K562 (cell line): Measurements from ENCODE around the gene NOTO. TPM values are rescaled to one million over a fixed set of nuclear protein-coding genes. Genes with fewer than 3 reads are reported as not detected.

Source experiments
- ATAC-seq: fragments of 200-7000 bp; cut with Tn5 transposase; 3 replicates; pipeline ENCODE4 v1.9.1; 2020; ENCODE audit warnings: moderate library complexity
- BruUV-seq: library from RNA; stranded (reverse); fragments of 400-500 nt; replicated peaks from 2 replicates; lab custom pipeline; 2021; lab: Mats Ljungman, UMichigan
- CTCF ChIA-PET: fragments of 300-600 bp; formaldehyde crosslinking; extraction: SDS; loops from one replicate; lab custom pipeline; 2021; ENCODE audit warnings: low intra/inter-chr PET ratio; lab: Yijun Ruan, JAX
- POLR2A ChIA-PET: fragments of 300-600, 350-650 bp; sonication (Branson Sonifier 250); formaldehyde crosslinking; extraction: SDS; loops from one replicate; lab custom pipeline; 2021; ENCODE audit warnings: antibody characterized with exemption, inconsistent platforms; lab: Yijun Ruan, JAX
- DNase-seq, 4 experiments: peaks; one replicate each; pipeline versions ENCODE4 v3.0.0 to v3.0.0-alpha.2; 2011 to 2018; ENCODE audit warnings: low spot score in 3 of 4, mixed read lengths in 3 of 4; ENCODE audit errors: extremely low read depth in 1 of 4
- FAIRE-seq: peaks from 2 replicates; lab custom pipeline; 2011; peaks lifted over from hg19 to GRCh38; lab: Jason Lieb, UNC
- H2AFZ ChIP-seq: 2 replicates; pipeline ENCODE4 v1.6.0; 2011; ENCODE audit warnings: low read depth, low read length, control low read depth, inconsistent platforms
- H3K27ac ChIP-seq: fragments of 200-600 bp; 3 replicates; pipeline ENCODE4 v1.8.0; 2011; ENCODE audit warnings: low read depth, mild to moderate bottlenecking, control low read depth, inconsistent platforms, low read length, moderate library complexity, mixed read lengths; ENCODE audit errors: extremely low read depth
- H3K27me3 ChIP-seq, 2 experiments: fragments of 300-600 bp in 1 of 2; 2 replicates in 1 of 2; 3 replicates in 1 of 2; pipeline versions ENCODE4 v1.6.0 to v1.8.0; 2011; ENCODE audit warnings: inconsistent platforms in 2 of 2, low read length in 2 of 2, mild to moderate bottlenecking in 1 of 2, mixed read lengths in 1 of 2, moderate library complexity in 1 of 2; ENCODE audit not compliant: control insufficient read depth in 2 of 2, insufficient read depth in 2 of 2
- H3K36me3 ChIP-seq: fragments of 300-600 bp; 3 replicates; pipeline ENCODE4 v1.8.0; 2011; ENCODE audit warnings: mild to moderate bottlenecking, low read length, inconsistent platforms; ENCODE audit not compliant: control insufficient read depth, insufficient read depth
- H3K4me1 ChIP-seq, 2 experiments: fragments of 200-600 bp in 1 of 2; replicated peaks in 1 of 2; 2 replicates in 1 of 2; 3 replicates in 1 of 2; pipeline versions ENCODE4 v1.5.1 to v1.8.0; 2011; ENCODE audit warnings: inconsistent platforms in 2 of 2, low read length in 2 of 2, mild to moderate bottlenecking in 1 of 2, mixed read lengths in 1 of 2, moderate library complexity in 1 of 2; ENCODE audit not compliant: control insufficient read depth in 2 of 2, insufficient read depth in 2 of 2
- H3K4me2 ChIP-seq: 2 replicates; pipeline ENCODE4 v1.6.1; 2011; ENCODE audit warnings: low read length, control low read depth, inconsistent platforms, mixed read lengths; ENCODE audit not compliant: insufficient read depth
- H3K4me3 ChIP-seq: fragments of 200-600 bp; sonication (generic), shearing (Covaris generic); 2 replicates; pipeline ENCODE4 v1.5.1; 2016; ENCODE audit warnings: control low read depth, inconsistent platforms
- H3K79me2 ChIP-seq: fragments of 200-600 bp; 3 replicates; pipeline ENCODE4 v1.8.0; 2011; ENCODE audit warnings: low read length, inconsistent platforms; ENCODE audit not compliant: control insufficient read depth, insufficient read depth
- H3K9ac ChIP-seq, 2 experiments: 2 replicates each; pipeline versions ENCODE4 v1.6.0 to v1.6.1; 2011; ENCODE audit warnings: low read depth in 2 of 2, low read length in 2 of 2, control low read depth in 1 of 2, inconsistent platforms in 1 of 2, mild to moderate bottlenecking in 1 of 2, mixed read lengths in 1 of 2; ENCODE audit not compliant: insufficient read depth in 1 of 2
- H3K9me1 ChIP-seq: one replicate; pipeline ENCODE4 v1.6.0; 2011; ENCODE audit warnings: inconsistent platforms, mild to moderate bottlenecking, low read length, moderate library complexity; ENCODE audit not compliant: control insufficient read depth, insufficient read depth
- H3K9me3 ChIP-seq: replicated peaks from 2 replicates; pipeline ENCODE4 v1.5.1; 2011; ENCODE audit warnings: low read depth, low read length, inconsistent platforms; ENCODE audit not compliant: control insufficient read depth, insufficient read depth
- H4K20me1 ChIP-seq: replicated peaks from 2 replicates; pipeline ENCODE4 v1.6.1; 2011; ENCODE audit warnings: low read length, inconsistent platforms, mixed read lengths; ENCODE audit not compliant: control insufficient read depth, insufficient read depth
- BRD9 ChIP-seq: fragments of 450-650 bp; IDR thresholded peaks from 2 replicates; pipeline ENCODE4 v1.6.1; 2018; ENCODE audit warnings: low read depth; ENCODE audit not compliant: partially characterized antibody
- E2F4 ChIP-seq: sonication (generic); formaldehyde crosslinking; IDR thresholded peaks from 2 replicates; pipeline ENCODE4 v1.8.0; 2022; ENCODE audit warnings: mild to moderate bottlenecking, low read depth, missing genetic modification reagents
- ELF1 ChIP-seq: fragments of 200-800 bp; sonication (Bioruptor generic); IDR thresholded peaks from 2 replicates; pipeline ENCODE4 v1.6.1; 2016; ENCODE audit warnings: missing genetic modification characterization, missing compliant biosample characterization
- FOXK1 ChIP-seq: sonication (generic); formaldehyde crosslinking; IDR thresholded peaks from 2 replicates; pipeline ENCODE4 v1.8.0; 2022; ENCODE audit warnings: missing genetic modification reagents, mild to moderate bottlenecking, borderline replicate concordance
- HNRNPUL1 ChIP-seq: fragments of 200-400 bp; formaldehyde crosslinking; IDR thresholded peaks from 2 replicates; pipeline ENCODE4 v1.6.1; 2017; ENCODE audit warnings: low read length
- PYGO2 ChIP-seq: fragments of 450-650 bp; IDR thresholded peaks from 2 replicates; pipeline ENCODE4 v1.6.1; 2016; ENCODE audit warnings: mild to moderate bottlenecking, missing genetic modification characterization, moderate library complexity, missing compliant biosample characterization
- TEAD2 ChIP-seq: fragments of 450-650 bp; IDR thresholded peaks from 2 replicates; pipeline ENCODE4 v1.6.1; 2016; ENCODE audit warnings: missing genetic modification characterization, control low read depth, missing compliant biosample characterization
- U2AF1 ChIP-seq: fragments of 200-400 bp; formaldehyde crosslinking; optimal IDR thresholded peaks from 2 replicates; pipeline ENCODE3; 2017; ENCODE audit warnings: mild to moderate bottlenecking, low read depth, low read length, moderate library complexity
- XRCC5 ChIP-seq: fragments of 200-400 bp; formaldehyde crosslinking; IDR thresholded peaks from 2 replicates; pipeline ENCODE4 v1.6.1; 2017; ENCODE audit warnings: low read depth, mild to moderate bottlenecking, low read length
- ZFP30 ChIP-seq: fragments of 250-450 bp; sonication (Bioruptor Pico); IDR thresholded peaks from 2 replicates; pipeline ENCODE4 v1.8.0; 2022; ENCODE audit warnings: moderate library complexity, mild to moderate bottlenecking, inconsistent platforms, borderline replicate concordance
- ZNF280B ChIP-seq: fragments of 250-450 bp; sonication (Bioruptor Pico); IDR thresholded peaks from 2 replicates; pipeline ENCODE4 v1.5.1; 2021; ENCODE audit warnings: mild to moderate bottlenecking
- ZNF311 ChIP-seq: fragments of 250-450 bp; sonication (Bioruptor Pico); IDR thresholded peaks from 2 replicates; pipeline ENCODE4 v1.4.0; 2020; ENCODE audit warnings: mild to moderate bottlenecking, moderate library complexity
- ZZZ3 ChIP-seq: fragments of 450-650 bp; IDR thresholded peaks from 2 replicates; pipeline ENCODE4 v1.6.1; 2016; ENCODE audit warnings: antibody characterized with exemption, mild to moderate bottlenecking, moderate library complexity
- WGBS: fragments of 100-300 bp; shearing (Covaris generic); methylation state at CpG from one replicate; pipeline ENCODE4 v1.1.6; 2016; ENCODE audit warnings: low coverage, mixed read lengths; ENCODE audit not compliant: insufficient coverage; ENCODE audit errors: missing lambda C conversion rate; 5-methylcytosine and 5-hydroxymethylcytosine counted together
- in situ Hi-C: fragments of 300-500 bp; cut with MboI; formaldehyde crosslinking; loops from 4 replicates; pipeline ENCODE4 v1.15.0; 2018; ENCODE audit warnings: inconsistent platforms, mixed read lengths
- intact Hi-C: fragments of 100-400 bp; cut with micrococcal nuclease; formaldehyde crosslinking; loops from 2 replicates; pipeline ENCODE4 v1.14.2; 2022
- polyA plus RNA-seq, 8 experiments: library from polyadenylated mRNA; depleted of rRNA in 4 of 8; stranded (reverse) in 5 of 8; unstranded in 3 of 8; fragments of >200 nt; fragmentation: Nextera tagmentation in 2 of 8; fragmentation: Illumina TruSeq in 1 of 8; extraction: Ambion mirVana in 2 of 8; extraction: Trizol in 1 of 8; gene quantifications; 2 replicates each; pipeline versions ENCODE4 v1.2.1 to v1.2.3, GENCODE V29; 2011 to 2014; ENCODE audit warnings: inconsistent platforms in 1 of 8, missing spikeins in 1 of 8
- total RNA-seq, 7 experiments: library from RNA; depleted of rRNA in 6 of 7; stranded (reverse); fragments of >200 nt in 6 of 7; fragmentation: Illumina TruSeq in 2 of 7; extraction: Trizol in 2 of 7; gene quantifications; 2 replicates each; pipeline versions ENCODE4 v1.2.1 to v1.2.3, GENCODE V29; 2011 to 2021; ENCODE audit warnings: low replicate concordance in 1 of 7
- TF ChIP-seq, protein P1 (sequence below): fragments of 450-650 bp; IDR thresholded peaks from 2 replicates; pipeline ENCODE4 v1.6.1; 2016; ENCODE audit warnings: low read depth, mild to moderate bottlenecking, moderate library complexity
- TF ChIP-seq, protein P2 (sequence below): fragments of 450-650 bp; formaldehyde crosslinking; IDR thresholded peaks from 2 replicates; pipeline ENCODE4 v1.4.0; 2020; ENCODE audit warnings: mild to moderate bottlenecking, mixed read lengths

NOTO gene
- total and polyA plus RNA-seq, 9 of the 15 experiments (the other 6 are each of a cell fraction or from before 2014, with no cell fraction given) = not detected

DNA sequence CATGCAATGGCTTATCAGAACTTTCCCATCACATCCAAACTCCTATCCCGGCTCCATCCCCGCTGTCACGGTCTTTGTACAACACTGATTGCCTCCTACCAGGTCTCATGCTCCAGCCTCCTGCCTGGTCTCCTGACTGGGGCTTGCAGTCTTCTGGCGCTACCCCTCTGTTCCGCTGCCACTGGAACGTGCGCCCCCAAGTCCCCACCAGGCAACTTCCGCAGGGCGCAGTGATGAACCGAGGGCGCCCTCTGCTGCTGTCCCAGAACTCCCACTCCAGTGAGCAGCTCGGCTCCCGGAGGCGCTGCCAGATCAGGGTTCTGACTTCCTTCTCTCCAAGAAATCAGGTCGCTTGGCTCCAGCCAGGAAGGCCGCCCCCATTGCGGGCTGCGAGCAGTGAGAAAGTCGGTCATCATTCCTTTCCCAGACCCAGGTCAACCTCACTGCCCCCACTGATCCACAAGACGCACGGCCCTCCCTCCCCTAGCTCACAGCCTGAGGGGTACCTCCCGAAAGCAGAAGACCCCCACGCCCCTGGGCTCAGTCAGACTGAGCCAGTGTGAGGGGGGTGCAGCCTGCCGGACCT lies 45.7 kb upstream of the NOTO start:
- FAIRE-seq (peak; percentile 69), ATAC-seq (peak; percentile 96), DNase-seq (peak; percentile 27 to 67 (median 47))
- H3K9ac ChIP-seq = no peak overlapping the region
- no peaks in the 10 kb centered on the region for H4K20me1 ChIP-seq
- intact Hi-C loops = loop anchor here (1.0 kb wide), 1 partner anchor 71 kb away; no protein-coding TSS in a partner anchor
- no peaks in the 10 kb centered on the region for H3K9me3 ChIP-seq
- in situ Hi-C loops = loop anchor here (5.0 kb wide), 1 partner anchor 64 kb away; no protein-coding TSS in a partner anchor
- H3K27ac ChIP-seq = no peak overlapping the region
- H3K4me2 ChIP-seq = no peak overlapping the region
- no peaks in the 10 kb centered on the region for H3K9me1 ChIP-seq
- POLR2A ChIA-PET = interaction anchor here (1.2 kb wide), 1 partner anchor 71 kb away, joined by 3 read pairs; no protein-coding TSS in a partner anchor
- BruUV-seq = no TSS peak
- H3K4me1 ChIP-seq = peaks cover 2 to 8% of the 10 kb centered on the region in 2 experiments; a peak in 3 of 5 replicates
- peaks cover 3 to 29% of the 10 kb centered on the region in 2 experiments; a peak in 4 of 5 replicates for H3K27me3 ChIP-seq
- no peaks in the 10 kb centered on the region for H3K79me2 ChIP-seq
- 3% methylated on average over 23 of the region's 24 CpGs for WGBS
- H2AFZ ChIP-seq = no peak overlapping the region; the same call in 1 of the 2 replicates
- no peaks in the 10 kb centered on the region for H3K36me3 ChIP-seq
- no peak overlapping the region for H3K4me3 ChIP-seq
- CTCF ChIA-PET = interaction anchor here (1.3 to 1.5 kb wide), 4 partner anchors 21 to 264 kb away, joined by 5 to 14 read pairs (median 6); no protein-coding TSS in a partner anchor
- TF ChIP-seq E2F4 (CRISPR knock-in tag) (no peak), ELF1 (tag) (peak; percentile 67), HNRNPUL1 (no peak), ZNF280B (CRISPR knock-in tag) (no peak), FOXK1 (CRISPR knock-in tag) (no peak), BRD9 (no peak), TEAD2 (tag) (no peak), ZZZ3 (no peak), PYGO2 (tag) (no peak), ZNF311 (CRISPR knock-in tag) (no peak), ZFP30 (CRISPR knock-in tag) (no peak), U2AF1 (no peak), XRCC5 (0 out of 2 replicates have a peak, but pooled peaks have one; percentile 53)
- TF ChIP-seq, protein P1, sequence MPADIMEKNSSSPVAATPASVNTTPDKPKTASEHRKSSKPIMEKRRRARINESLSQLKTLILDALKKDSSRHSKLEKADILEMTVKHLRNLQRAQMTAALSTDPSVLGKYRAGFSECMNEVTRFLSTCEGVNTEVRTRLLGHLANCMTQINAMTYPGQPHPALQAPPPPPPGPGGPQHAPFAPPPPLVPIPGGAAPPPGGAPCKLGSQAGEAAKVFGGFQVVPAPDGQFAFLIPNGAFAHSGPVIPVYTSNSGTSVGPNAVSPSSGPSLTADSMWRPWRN = no peak
- TF ChIP-seq, protein P2, sequence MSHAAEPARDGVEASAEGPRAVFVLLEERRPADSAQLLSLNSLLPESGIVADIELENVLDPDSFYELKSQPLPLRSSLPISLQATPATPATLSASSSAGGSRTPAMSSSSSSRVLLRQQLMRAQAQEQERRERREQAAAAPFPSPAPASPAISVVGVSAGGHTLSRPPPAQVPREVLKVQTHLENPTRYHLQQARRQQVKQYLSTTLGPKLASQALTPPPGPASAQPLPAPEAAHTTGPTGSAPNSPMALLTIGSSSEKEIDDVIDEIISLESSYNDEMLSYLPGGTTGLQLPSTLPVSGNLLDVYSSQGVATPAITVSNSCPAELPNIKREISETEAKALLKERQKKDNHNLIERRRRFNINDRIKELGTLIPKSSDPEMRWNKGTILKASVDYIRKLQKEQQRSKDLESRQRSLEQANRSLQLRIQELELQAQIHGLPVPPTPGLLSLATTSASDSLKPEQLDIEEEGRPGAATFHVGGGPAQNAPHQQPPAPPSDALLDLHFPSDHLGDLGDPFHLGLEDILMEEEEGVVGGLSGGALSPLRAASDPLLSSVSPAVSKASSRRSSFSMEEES (CRISPR knock-in tag) = no peak
